H54 (cell line): Measurements from ENCODE around the gene MAPKAPK3.
A peak's percentile ranks its signal among the peaks of the same experiment; 100 is the strongest.
"Not testable (repeated sequence)": the region's sequence is repeated elsewhere in the genome, so short reads cannot be mapped to it uniquely, and the experiment has no call there.

Source experiments
- DNase-seq: peaks from one replicate; pipeline ENCODE4 v3.0.0; 2011; ENCODE audit warnings: low spot score, mixed read lengths; ENCODE audit not compliant: insufficient read length
- FAIRE-seq: peaks from 3 replicates; lab custom pipeline; 2011; peaks lifted over from hg19 to GRCh38; lab: Jason Lieb, UNC
- POLR2A ChIP-seq: IDR thresholded peaks from 2 replicates; pipeline ENCODE4 v1.6.1; 2011; ENCODE audit warnings: low read depth, mild to moderate bottlenecking, low read length

The MAPKAPK3 gene

DNA sequence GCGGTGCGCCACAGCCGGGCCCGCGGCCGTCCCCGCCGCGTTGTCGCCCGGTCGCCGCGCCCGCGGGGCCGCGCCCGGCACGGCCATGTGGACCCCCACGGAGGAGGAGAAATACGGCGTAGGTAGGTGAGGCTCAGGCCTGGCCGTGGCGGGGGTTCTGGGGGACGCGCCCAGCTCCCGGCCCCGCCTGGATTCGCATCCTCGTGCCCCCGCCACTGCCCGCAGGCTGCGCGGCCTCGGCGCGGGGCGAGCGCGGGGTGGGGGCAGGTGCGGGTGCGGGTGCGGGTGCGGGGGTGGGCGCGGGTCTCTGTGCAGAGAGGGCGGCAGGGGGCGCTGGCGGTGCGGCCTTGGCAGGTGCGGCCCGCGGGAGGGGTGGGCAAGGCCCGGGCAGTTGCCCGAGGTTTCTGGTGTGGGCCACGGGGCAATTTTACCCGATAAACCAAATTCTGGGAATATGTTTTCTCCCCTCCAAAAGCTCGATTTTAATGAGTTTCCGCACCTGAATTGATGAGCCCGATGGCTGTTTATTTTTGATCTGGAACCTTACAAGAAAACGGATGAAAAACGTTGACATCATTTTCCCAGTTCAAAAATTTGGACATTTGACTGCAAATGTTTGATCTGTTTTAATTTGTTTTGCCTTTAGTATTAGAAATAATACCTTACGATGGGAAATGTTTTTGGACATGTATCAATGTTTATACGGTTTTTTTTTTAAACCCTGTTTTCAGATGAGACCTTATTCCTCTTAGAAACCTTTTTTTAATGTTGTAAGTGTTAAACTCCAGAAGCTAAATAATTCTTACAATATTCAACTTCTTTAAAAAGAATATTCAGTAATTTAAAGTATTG, 58.5 kb downstream of the MAPKAPK3 start:
- FAIRE-seq (no peak), DNase-seq (no peak)
- TF ChIP-seq POLR2A: no peak

GRCh38 chr3:50676031-50676705, 59.2 kb downstream of the MAPKAPK3 start:
- FAIRE-seq (no peak), DNase-seq (no peak)
- TF ChIP-seq POLR2A: no peak

GRCh38 chr3:50687127-50687751, 70.3 kb downstream of the MAPKAPK3 start:
- no peak for TF ChIP-seq POLR2A
- DNase-seq (no peak), FAIRE-seq (peak; percentile 23)

- FAIRE-seq: no peak
- no peak for DNase-seq
- no peak for TF ChIP-seq POLR2A
These were observed 71.0 kb downstream of the MAPKAPK3 start for GRCh38 chr3:50687916-50688315.

DNA sequence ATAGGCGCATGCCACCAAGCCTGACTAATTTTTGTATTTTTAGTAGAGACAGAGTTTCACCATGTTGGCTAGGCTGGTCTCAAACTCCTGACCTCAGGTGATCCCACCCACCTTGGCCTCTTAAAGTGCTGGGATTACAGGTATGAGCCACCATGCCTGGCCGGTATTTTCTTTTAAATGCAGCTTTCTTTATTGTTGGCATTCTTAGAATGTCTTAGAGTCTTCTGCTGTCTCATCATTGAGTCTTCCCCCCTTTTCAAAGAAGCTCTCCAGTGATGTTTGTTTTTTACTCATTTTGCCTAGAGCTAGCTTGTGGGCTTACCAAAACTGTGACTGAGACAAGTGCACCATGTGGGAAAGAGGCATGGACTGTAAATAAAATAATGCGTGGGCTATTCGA, 71.7 kb downstream of the MAPKAPK3 start:
- FAIRE-seq, DNase-seq: not testable (repeated sequence)

- TF ChIP-seq POLR2A: no peak
- DNase-seq (no peak), FAIRE-seq (no peak)
These were observed 72.6 kb downstream of the MAPKAPK3 start for GRCh38 chr3:50689558-50689957.

- no peak for DNase-seq
- no peak for TF ChIP-seq POLR2A
- FAIRE-seq: peak; percentile 62
These were observed 78.1 kb downstream of the MAPKAPK3 start for GRCh38 chr3:50695031-50695430.

DNA sequence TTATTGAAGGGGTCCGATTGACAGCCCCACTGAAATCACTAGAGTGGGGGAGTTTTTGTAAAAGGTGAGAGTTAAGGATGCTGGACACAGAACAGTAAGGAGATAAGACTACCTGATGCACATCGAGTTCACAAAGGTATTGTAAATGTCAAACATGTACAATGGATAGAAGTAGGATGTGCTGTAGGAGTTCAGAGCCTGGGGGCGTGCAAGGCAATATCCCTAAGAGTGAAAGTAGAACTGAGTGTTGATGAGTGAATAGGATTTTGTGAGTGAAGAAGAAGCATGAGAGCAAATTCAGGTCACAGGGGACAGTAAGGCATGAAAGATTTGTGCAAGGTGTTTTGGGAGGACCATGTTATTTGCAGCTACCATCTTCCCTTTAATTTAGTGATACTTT, 79.3 kb downstream of the MAPKAPK3 start:
- DNase-seq: no peak
- TF ChIP-seq POLR2A: no peak
- FAIRE-seq: peak; percentile 81

DNA sequence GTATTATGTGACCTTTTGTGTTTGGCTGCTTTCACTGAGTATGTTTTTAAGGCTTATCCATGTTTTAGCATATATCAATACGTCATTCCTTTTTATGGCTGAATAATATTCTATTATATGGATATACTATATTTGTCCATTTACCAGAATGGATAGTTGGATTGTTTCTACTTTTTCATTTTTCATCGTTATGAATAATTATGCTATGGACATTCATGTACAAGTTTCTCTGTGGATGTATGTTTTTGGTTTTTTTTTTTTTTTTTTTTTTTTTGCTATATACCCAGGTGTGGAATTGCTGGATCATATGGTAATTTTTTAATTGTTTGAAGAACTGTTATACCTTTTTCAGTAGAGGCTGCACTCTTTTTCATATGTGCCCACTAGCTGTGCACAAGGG, 81.3 kb downstream of the MAPKAPK3 start:
- no peak for FAIRE-seq

More for the DNA sequence above, 81.3 kb downstream of the MAPKAPK3 start:
- DNase-seq: no peak
- TF ChIP-seq POLR2A: no peak
